Skeletal muscle satellite cell (primary cell): ENCODE measurements around the gene MRO.

Source experiments
- H3K27me3 ChIP-seq: 2 replicates; pipeline ENCODE4 v1.7.0; 2013; ENCODE audit warnings: low read length; ENCODE audit not compliant: control insufficient read depth, insufficient read depth
- H3K36me3 ChIP-seq: 2 replicates; pipeline ENCODE4 v1.7.0; 2013; ENCODE audit warnings: mild to moderate bottlenecking, control low read depth, low read length; ENCODE audit not compliant: insufficient read depth
- H3K4me1 ChIP-seq: 2 replicates; pipeline ENCODE4 v1.7.0; 2013; ENCODE audit warnings: low read length; ENCODE audit not compliant: control insufficient read depth, insufficient read depth
- H3K4me2 ChIP-seq: 2 replicates; pipeline ENCODE4 v1.7.0; 2013; ENCODE audit warnings: mild to moderate bottlenecking, low read length
- H3K4me3 ChIP-seq: 2 replicates; pipeline ENCODE4 v1.7.0; 2013; ENCODE audit warnings: low read length
- H3K9ac ChIP-seq: 2 replicates; pipeline ENCODE4 v1.7.0; 2013; ENCODE audit warnings: mild to moderate bottlenecking, low read depth, low read length, moderate library complexity
- H3K9me3 ChIP-seq: replicated peaks from 2 replicates; pipeline ENCODE4 v1.7.0; 2013; ENCODE audit warnings: mild to moderate bottlenecking, control low read depth, low read length

Gene MRO

DNA sequence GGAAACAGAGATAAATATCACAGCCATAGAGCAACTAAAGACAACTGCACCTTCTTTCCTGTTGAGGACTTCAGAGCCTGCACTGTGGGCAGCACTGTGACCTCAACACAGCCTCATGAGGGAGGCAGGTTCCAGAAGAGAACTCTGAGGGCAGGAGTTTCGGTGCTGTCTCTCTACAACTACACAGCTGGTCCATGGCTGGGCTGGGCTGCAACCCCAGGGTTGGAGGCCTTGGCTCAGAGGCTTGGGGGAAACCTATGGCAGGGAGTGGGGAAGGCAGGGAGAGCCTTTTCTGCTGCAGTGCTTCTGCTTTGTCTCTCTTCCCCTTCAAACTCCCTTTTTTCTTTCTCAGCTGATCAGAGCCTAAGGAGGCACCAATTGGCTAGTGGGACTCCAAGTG, 66.5 kb downstream of the MRO start:
- peaks cover 9% of the 10 kb centered on the region for H3K27me3 ChIP-seq
- H3K9me3 ChIP-seq = no peaks in the 10 kb centered on the region
- no peaks in the 10 kb centered on the region for H3K36me3 ChIP-seq
- H3K9ac ChIP-seq = no peak overlapping the region
- H3K4me2 ChIP-seq = no peak overlapping the region
- no peaks in the 10 kb centered on the region for H3K4me1 ChIP-seq
- H3K4me3 ChIP-seq = no peak overlapping the region

DNA sequence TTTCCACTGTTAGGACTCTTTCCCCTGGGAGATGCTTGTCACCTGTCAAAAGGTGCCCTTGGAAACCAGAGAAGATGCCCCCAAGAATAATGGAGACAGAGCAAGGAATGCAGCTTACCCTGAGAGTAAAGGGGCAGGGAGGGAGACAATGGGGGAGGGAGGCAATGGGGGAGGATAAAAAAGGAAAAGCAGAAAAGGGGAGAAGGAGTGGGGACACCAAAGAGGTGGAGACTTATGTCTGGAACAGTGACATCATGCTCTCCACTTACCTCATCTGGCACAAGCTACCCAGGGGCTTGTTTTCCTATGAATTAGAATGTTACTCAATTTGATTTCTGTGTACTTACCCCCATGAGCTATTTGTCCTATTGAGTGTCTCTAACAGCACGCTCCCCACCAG, 67.9 kb downstream of the MRO start:
- H3K9me3 ChIP-seq = no peaks in the 10 kb centered on the region
- H3K36me3 ChIP-seq = no peaks in the 10 kb centered on the region
- no peak overlapping the region for H3K9ac ChIP-seq
- H3K27me3 ChIP-seq = peaks cover 9% of the 10 kb centered on the region
- no peaks in the 10 kb centered on the region for H3K4me1 ChIP-seq
- H3K4me2 ChIP-seq = no peak overlapping the region
- H3K4me3 ChIP-seq = no peak overlapping the region

DNA sequence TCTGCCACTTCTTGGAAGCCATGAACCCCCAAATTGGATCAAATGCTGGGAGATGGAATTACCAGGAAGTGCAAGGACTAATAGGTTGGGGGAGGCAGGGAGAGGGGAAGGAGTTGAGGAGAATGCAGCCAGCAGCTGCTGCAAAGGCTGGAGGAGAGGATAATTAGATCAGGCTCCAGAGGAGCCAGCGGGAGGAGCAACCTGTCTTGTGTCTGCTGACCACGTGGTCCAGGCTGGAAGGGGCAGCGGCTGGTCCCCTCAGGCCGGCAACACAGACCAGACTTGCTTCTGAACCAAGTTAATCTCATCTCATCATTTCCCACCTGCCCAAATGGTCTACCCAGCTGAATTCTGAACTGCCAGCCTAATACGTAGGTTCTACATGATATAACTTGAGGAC, 68.3 kb downstream of the MRO start:
- no peak overlapping the region for H3K4me3 ChIP-seq
- no peak overlapping the region for H3K4me2 ChIP-seq
- H3K36me3 ChIP-seq = no peaks in the 10 kb centered on the region
- peaks cover 9% of the 10 kb centered on the region for H3K27me3 ChIP-seq
- no peak overlapping the region for H3K9ac ChIP-seq
- no peaks in the 10 kb centered on the region for H3K9me3 ChIP-seq
- no peaks in the 10 kb centered on the region for H3K4me1 ChIP-seq

DNA sequence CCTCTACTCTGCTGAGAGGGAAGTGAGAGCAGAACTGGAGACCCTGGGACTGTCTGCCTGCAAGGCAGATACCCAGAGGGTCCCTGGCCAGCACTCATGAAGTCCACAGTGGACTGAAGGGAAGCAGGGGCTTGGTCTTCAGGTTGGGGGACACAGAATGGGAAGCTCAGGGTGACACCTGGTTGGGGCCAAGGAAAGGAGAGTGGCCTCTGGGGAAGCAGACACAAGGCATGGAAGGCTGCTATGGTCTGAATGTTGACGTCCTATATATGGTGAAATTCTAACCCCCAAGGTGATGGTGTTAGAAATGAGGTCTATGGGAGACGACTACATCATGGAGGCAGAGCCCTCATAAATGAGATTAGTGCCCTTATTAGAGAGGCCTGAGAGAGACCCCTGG, 69.3 kb downstream of the MRO start:
- H3K27me3 ChIP-seq = peaks cover 9% of the 10 kb centered on the region
- no peaks in the 10 kb centered on the region for H3K9me3 ChIP-seq
- no peak overlapping the region for H3K4me3 ChIP-seq
- no peaks in the 10 kb centered on the region for H3K36me3 ChIP-seq
- no peak overlapping the region for H3K4me2 ChIP-seq
- H3K4me1 ChIP-seq = no peaks in the 10 kb centered on the region
- H3K9ac ChIP-seq = no peak overlapping the region

DNA sequence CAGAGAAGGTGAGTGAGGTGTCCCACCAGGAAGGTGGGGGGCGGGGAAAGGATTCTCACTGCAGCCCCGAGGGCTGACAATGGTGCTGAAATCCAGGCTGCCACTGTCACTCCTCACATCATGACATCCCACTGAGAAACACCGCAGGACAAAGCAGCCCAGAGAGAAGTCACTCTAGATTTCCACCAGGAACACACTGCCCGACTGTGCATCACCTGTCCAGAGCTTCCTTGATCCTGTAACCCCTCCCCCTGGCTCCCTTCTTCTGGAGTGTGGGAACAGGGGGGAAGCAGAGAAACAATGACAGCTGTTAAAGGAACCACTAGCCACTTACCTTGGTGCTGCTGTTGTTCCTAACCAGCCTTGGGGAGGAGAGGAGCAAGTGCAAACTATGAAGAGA, 69.9 kb downstream of the MRO start:
- H3K4me3 ChIP-seq = no peak overlapping the region
- H3K9ac ChIP-seq = no peak overlapping the region
- H3K4me1 ChIP-seq = no peaks in the 10 kb centered on the region
- H3K27me3 ChIP-seq = peaks cover 9% of the 10 kb centered on the region
- no peak overlapping the region for H3K4me2 ChIP-seq
- no peaks in the 10 kb centered on the region for H3K9me3 ChIP-seq
- H3K36me3 ChIP-seq = no peaks in the 10 kb centered on the region

DNA sequence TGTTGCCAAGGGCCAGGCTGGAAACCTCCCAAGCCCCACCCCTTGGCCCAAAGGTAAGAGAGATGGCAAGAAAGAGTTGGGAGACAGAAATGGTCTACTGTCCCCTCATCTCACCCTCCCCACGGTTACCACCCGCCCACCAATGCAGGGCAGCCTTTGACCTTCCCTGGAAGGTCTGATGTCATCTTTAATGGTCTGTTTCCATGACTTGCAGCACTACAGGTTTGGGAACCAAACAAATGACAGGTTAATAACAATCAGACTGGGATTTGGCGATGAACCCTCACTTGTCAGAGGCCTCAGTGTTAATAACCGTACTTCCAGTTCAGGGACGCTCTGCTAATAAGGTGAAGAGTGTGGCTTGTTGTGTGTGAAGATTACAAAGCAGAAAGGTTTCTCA, 70.4 kb downstream of the MRO start:
- no peak overlapping the region for H3K4me3 ChIP-seq
- H3K36me3 ChIP-seq = no peaks in the 10 kb centered on the region
- H3K27me3 ChIP-seq = peaks cover 9% of the 10 kb centered on the region
- H3K9me3 ChIP-seq = no peaks in the 10 kb centered on the region
- no peak overlapping the region for H3K9ac ChIP-seq
- no peak overlapping the region for H3K4me2 ChIP-seq
- H3K4me1 ChIP-seq = no peaks in the 10 kb centered on the region

DNA sequence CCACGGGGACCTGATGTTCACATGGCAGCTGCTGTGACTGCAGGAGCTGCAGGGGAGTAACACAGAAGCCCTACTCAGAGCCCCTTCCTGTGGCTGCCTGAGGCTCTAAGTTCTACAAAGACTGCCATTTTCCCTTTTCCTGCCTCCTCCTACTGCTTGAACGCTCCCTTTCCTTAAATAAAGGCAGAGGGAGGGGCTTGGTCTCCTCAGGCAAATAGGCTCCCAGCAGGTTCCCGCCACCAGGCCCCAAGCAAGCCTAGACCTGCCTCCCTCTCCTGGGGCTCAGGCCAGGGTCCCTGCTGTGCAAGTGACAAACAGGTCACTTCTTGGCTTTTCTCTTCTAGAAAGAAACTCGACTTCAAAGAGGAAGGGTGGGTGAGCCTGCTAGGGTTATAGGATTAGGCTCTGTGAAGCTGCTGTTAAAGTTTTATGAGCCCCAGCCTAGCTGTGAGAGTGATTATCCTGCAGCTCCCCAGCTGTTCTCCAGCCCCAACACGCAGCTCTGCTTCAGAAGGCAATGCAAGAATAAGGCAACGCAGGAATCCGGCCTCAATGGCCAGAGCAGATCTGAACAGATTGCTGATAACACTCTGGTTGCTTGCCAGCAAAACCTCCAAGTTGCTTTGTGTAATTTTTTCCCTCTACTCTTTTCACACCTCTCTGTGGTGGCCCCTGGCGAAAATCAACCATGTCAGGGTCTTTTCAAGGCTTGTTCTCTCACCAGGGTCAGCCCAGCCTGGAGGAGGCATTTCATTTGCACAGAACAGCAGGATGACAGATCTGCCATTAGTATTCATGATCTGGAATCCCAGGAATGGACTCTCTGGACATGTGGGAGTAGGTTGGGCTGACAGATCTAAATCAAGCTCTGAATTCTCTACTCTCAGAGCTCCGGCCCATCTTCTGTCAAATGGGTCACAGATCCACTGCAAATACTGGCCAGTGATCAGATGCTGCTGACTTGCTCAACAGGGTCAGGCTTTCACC, 71.3 kb downstream of the MRO start:
- H3K4me1 ChIP-seq = no peaks in the 10 kb centered on the region
- H3K4me3 ChIP-seq = no peak overlapping the region

DNA sequence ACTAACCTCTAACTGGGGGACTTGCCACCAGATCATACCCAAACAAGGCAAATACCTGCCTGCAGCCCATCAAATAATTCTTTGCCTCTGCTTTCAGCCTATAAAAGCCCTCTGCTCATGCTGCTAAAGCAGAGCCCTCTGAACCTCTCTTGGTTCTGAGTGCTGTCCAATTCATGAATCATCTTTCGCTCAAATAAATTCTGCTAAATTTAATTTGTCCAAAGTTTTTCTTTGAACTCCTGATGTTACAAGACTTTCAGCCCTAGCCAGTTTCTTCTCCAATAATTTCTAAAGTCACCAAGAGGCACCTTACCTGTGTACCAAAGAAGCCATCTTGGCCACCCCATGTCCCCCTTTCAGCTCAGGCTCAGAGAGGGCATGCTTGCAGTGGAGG, 72.0 kb downstream of the MRO start:
- no peaks in the 10 kb centered on the region for H3K4me1 ChIP-seq
- no peak overlapping the region for H3K4me2 ChIP-seq
- no peak overlapping the region for H3K9ac ChIP-seq
- H3K9me3 ChIP-seq = no peaks in the 10 kb centered on the region
- H3K4me3 ChIP-seq = no peak overlapping the region
- H3K27me3 ChIP-seq = peaks cover 6% of the 10 kb centered on the region
- no peaks in the 10 kb centered on the region for H3K36me3 ChIP-seq

More for the DNA sequence above, 71.3 kb downstream of the MRO start:
- Histone ChIP-seq H3K4me2 (no peak overlapping the region), H3K36me3 (no peaks in the 10 kb centered on the region), H3K9ac (no peak overlapping the region), H3K9me3 (no peaks in the 10 kb centered on the region), H3K27me3 (peaks cover 8% of the 10 kb centered on the region)

DNA sequence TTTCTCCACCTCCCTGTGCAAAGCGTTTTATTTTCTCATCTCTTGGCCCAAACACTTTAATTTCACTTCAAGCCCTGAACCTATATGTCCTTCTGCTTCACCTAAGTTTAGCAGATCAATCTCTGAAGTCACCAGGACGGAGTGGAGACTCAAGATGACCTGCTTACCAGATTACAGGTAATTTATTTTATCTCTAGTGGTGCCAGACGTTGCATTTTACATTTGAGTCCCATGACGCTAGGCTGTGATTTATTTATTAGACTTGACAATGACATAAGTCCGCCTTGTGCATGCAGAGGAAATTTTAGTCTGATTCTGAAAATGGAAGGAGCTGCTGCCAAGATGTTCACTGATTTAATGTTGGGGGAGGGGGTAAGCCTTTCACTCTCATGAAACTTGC, 73.9 kb downstream of the MRO start:
- no peak overlapping the region for H3K4me2 ChIP-seq
- no peaks in the 10 kb centered on the region for H3K36me3 ChIP-seq
- no peaks in the 10 kb centered on the region for H3K9me3 ChIP-seq
- H3K27me3 ChIP-seq = peaks cover 2% of the 10 kb centered on the region
- H3K4me1 ChIP-seq = no peaks in the 10 kb centered on the region
- H3K9ac ChIP-seq = no peak overlapping the region
- no peak overlapping the region for H3K4me3 ChIP-seq
